Activated effector memory CD4-positive, alpha-beta T cell treated with anti-CD3 and anti-CD28 coated beads, Interleukin-2, amount 50 U/mL, for 16 hours (primary cell): ENCODE data around the gene MBD4.

Experiments used
- DNase-seq: peaks from one replicate; pipeline ENCODE4 v3.0.0-alpha.2; 2020

The MBD4 gene

GRCh38 chr3:129462361-129462968 is 22.7 kb upstream of the MBD4 start:
- DNase-seq, result no peak

- no peak for DNase-seq
These were observed 21.9 kb upstream of the MBD4 start for GRCh38 chr3:129461461-129462146.

DNA sequence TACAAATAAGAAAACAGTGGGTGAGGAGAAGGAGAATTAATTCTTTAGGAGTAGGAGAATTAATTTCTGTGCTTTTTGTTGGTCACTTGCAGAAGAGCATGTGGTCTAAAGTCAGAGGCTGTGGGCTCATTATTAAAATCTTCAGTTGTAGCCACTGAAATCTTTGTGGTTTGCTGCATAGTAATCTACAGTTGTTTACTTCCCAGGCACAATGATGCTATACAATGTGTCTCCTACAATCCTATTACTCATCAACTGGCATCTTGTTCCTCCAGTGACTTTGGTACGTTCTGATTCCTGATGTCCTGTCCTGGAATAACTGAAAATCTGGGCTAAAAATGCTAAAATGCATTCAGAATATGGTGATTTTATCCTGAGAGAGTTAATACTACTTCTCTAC is 21.3 kb upstream of the MBD4 start:
- DNase-seq, result no peak

- DNase-seq, result no peak
These were observed 20.8 kb upstream of the MBD4 start for GRCh38 chr3:129460572-129460971.

DNA sequence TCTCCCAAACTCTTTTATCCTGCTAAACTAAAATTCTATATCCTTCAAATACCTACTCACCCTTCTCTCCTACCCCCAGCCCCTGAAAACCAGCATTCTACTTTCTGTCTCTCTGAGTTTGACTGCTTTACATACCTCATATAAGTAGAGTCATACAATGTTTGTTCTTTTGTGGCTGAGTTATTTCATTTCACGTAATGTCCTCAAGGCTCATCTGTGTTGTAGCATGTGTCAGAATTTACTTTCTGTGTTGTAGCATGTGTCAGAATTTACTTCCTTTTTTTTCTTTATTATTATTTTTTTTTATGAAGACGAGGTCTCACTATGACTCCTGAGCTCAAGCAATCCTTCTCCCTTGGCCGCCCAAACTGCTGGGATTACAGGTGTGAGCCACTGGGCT is 20.4 kb upstream of the MBD4 start:
- DNase-seq, result no peak

GRCh38 chr3:129453732-129454131 is 14.0 kb upstream of the MBD4 start:
- no peak for DNase-seq

- no peak for DNase-seq
These were observed 9.7 kb upstream of the MBD4 start for GRCh38 chr3:129449279-129450115.

DNA sequence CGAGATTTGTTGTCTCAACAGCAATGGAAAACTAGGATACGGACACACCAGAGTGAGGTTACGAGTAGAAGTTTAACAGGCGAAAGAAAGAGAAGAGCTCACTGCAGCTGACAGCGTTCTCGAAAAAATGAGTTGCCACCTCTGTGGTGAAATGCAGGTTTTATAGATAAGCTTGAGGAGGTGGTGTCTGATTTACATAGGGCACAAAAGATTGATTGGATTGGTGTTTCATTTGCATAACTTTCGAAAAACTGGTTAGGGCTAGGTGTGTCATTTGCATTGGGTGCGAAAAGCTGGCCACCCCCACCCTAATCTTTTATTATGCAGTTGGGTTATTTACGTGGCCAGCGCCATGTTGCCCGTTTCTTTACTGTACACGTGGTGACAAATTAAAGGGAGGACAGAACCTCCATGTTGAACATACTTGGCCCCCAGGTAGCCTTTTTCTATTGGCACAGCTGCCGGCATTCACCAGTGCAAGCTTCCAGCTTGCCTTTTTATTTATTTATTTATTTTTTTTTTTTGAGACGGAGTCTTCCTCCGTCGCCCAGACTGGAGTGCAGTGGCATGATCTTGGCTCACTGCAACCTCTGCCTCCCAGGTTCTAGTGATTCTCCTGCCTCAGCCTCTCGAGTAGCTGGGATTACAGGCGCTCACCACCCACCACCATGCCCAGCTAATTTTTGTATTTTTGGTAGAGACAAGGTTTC is 8.6 kb upstream of the MBD4 start:
- DNase-seq, result no peak

DNA sequence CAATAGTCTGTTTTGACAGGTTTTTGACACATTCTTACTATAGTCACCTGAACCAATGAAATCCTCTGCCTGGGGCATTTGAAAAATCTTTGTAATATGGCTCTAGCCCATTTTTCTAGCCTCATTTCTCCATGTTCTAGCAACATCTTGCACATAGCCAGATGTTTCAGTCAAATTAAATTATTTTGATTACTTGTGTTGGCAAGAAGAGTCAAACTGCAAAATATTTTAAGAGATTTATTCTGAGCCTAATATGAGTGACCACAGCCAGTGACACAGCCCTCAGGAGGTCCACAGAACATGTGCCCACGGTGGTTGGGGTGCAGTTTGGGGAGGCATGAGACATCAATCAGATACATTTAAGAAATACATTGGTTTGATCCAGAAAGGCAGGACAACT is 7.2 kb upstream of the MBD4 start:
- DNase-seq, result no peak

GRCh38 chr3:129445471-129445870 is 5.7 kb upstream of the MBD4 start:
- no peak for DNase-seq

- DNase-seq, result no peak
These were observed 3.2 kb upstream of the MBD4 start for GRCh38 chr3:129442947-129443346.

DNA sequence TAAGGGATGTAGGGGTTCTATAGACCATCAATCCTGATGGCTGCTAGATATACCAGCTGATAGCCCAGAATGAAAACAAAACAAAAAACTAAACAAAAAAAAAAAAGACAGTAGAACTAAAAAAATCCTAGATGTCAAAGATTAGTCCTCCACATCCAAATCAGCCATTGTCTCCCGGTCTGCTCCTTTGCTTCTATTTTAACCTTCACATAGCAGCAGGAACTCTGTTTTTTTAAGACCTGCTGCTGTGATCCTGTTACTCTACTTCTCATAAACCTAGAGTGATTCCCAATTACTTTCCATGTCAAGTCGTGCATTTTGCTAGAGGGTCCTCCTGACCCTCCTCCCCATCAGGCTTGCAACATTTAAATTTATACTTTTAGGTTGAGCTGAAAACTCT is 2.7 kb upstream of the MBD4 start:
- DNase-seq, result no peak

GRCh38 chr3:129441782-129442181 is 2.0 kb upstream of the MBD4 start:
- no peak for DNase-seq

DNA sequence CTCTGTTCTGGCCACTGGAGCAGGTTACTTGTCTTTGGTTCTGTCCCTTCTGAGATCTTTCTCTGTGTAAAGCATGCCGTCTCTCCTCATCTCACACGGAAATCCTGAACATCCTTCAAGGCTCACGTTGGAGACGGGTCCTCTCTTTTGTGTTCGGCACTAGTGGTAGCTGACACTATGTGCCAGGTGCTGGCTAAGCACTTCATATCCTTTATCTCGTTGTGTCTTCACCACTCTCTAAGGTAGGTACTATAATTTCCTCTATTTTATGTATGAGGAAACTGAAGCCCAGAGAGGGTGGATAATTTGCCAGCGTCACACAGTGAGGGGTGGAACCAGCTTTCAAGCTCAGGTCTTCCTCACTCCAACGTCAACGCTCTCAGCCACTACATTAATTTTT is 1.5 kb upstream of the MBD4 start:
- DNase-seq, result no peak

GRCh38 chr3:129440618-129441190 is 956 bp upstream of the MBD4 start:
- no peak for DNase-seq

DNA sequence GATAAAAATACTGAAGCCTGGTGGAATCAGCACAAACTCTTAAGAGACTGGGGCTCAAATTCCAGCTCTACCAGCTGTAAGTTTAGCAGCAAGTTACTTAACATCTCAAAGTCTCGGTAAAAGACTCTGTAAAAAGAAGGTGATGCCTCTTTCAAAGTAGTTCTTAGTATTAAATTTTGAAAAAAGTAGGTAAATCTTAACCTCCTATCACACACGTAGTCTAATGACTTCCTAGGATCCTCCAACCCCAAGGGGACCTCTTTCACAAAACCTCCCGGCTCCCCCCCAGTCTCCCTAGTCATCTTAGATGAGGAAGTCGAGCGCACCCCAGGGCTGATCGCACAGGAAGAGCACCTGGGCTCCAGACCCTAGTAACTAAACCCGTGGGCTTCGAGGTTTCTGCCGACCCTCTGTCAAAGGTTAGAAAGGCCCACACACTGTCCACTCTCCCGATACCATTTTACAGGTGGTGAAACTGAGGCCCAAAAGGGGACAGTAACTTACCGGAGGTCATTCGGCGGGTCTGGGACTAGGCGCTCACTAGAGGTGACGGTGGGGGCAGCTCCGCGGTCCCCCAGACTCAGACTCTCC is 427 bp downstream of the MBD4 start:
- DNase-seq, result peak; percentile 76

DNA sequence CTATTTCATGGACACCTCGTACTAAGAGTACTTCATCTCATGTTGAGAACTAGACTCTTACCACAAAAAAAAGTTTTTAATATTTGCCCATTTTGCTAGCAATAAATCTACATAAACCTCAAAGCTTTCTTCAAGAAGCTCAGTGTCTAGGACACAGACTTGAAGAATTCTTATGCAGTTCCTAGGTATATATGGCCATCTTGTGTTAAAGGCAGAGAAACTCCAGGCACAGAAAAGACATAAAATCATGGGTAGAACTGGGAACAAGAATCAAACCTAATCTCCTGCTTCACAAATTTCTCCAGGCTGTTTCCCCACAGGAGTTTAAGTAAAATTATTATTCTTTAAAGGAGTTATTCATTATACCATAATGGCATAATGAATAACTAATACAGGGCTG is 4.4 kb downstream of the MBD4 start:
- DNase-seq, result no peak

- DNase-seq, result no peak
These were observed 5.6 kb downstream of the MBD4 start for GRCh38 chr3:129434140-129434539.

- DNase-seq, result no peak
These were observed 6.2 kb downstream of the MBD4 start for GRCh38 chr3:129433565-129433964.

- DNase-seq, result no peak
These were observed 7.1 kb downstream of the MBD4 start for GRCh38 chr3:129432671-129433070.

DNA sequence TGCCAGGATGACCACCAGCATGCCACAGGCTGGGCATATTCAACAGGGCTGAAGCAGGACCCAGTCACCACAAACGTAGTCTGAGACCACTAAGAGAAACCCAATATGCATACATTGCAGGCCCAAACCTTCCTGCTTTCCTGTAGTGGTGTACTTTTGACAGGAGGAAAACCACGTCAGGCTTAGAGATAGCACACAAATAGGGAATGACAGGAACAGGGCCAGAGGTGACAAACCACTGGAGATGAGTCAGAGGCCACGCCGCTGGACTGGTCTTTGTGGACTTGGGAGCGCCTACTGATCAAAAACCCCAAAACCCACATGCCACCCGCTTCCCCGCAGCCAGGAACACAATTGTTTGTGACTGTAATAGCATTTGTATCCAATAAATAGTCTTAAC is 7.7 kb downstream of the MBD4 start:
- no peak for DNase-seq

GRCh38 chr3:129429602-129430001 is 10.1 kb downstream of the MBD4 start:
- DNase-seq, result no peak

DNA sequence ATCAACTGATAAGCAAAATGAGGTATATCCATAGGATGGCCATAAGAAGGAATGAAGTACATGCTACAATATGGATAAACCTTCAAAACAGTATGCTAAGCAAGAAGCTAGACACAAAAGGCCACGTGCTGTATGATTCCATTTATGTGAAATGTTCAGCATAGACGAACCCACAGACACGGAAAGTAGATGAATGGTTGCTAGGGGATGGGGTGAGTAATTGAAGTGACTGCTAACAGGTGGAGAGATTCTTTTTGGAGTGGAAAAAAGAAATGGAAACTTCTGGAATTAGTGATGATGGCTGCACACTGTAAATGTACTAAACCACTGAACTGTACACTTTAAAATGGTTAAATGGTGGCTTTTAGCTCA is 10.7 kb downstream of the MBD4 start:
- DNase-seq, result no peak
